ENCODE data around the gene RNF212. TPM values are rescaled to one million over a fixed set of nuclear protein-coding genes. Genes with fewer than 3 reads are reported as not detected.

The RNF212 gene
- total and polyA plus RNA-seq, 2 donors (not counting 3 experiments of a cell fraction or from before 2014, with no cell fraction given), result 2.3 to 2.8 TPM

GRCh38 chr4:1036976-1037810 is 76.2 kb downstream of the RNF212 start:
- FAIRE-seq, result no peak
- H3K27ac ChIP-seq (ENCODE audit: insufficient read depth, low read depth, low read length), result no peak overlapping the region
- no peaks in the 10 kb centered on the region for H3K9me3 ChIP-seq (replicated peaks; ENCODE audit: control insufficient read depth, insufficient read depth, low read length)
- H4K20me1 ChIP-seq (replicated peaks; ENCODE audit: control insufficient read depth, extremely low read depth, insufficient read depth, low read length), result no peaks in the 10 kb centered on the region
- BruUV-seq (replicated peaks), result no TSS peak
- dilution Hi-C loops (cut with MboI; ENCODE audit: extremely low pct_ligation_motif_present, low sequenced_read_pairs) (no loop called here), intact Hi-C loops (cut with micrococcal nuclease) (no loop called here)
- no peak overlapping the region for H3K4me3 ChIP-seq (replicated peaks in 1 of 3; ENCODE audit: insufficient read depth in 1 of 3, low read depth in 1 of 3, low read length in 3 of 3)
- no peak for TF ChIP-seq FOS (IDR thresholded peaks at IDR 0.05; ENCODE audit: borderline replicate concordance, insufficient read depth, low read length)
- no peak for TF ChIP-seq GATA2 (IDR thresholded peaks at IDR 0.05; ENCODE audit: insufficient read depth, insufficient read length, low read depth, low read length)
- no peak for TF ChIP-seq MYC (IDR thresholded peaks at IDR 0.05; ENCODE audit: low read depth, low read length)
- TF ChIP-seq EZH2 (IDR thresholded peaks at IDR 0.05; ENCODE audit: borderline replicate concordance, low read depth, low read length, severe bottlenecking), result no peak
- TF ChIP-seq POLR2A (IDR thresholded peaks at IDR 0.05; ENCODE audit: low read depth, low read length), result no peak
- no peak for TF ChIP-seq MAX (IDR thresholded peaks at IDR 0.05; ENCODE audit: insufficient read depth, insufficient read length)
- no peak for TF ChIP-seq JUN (IDR thresholded peaks at IDR 0.05; ENCODE audit: borderline replicate concordance, insufficient read depth, insufficient read length, low read depth)
- TF ChIP-seq CTCF (IDR thresholded peaks at IDR 0.05; ENCODE audit: extremely low read depth in 1 of 2, insufficient read depth in 1 of 2, low read depth in 1 of 2, low read length in 2 of 2), result no peak
- TF ChIP-seq POLR2AphosphoS5 (IDR thresholded peaks at IDR 0.05; ENCODE audit: insufficient read depth, low read depth, low read length), result no peak
- no peaks in the 10 kb centered on the region for H3K9me1 ChIP-seq (replicated peaks; ENCODE audit: control insufficient read depth, extremely low read depth, insufficient read depth, low read length)
- no peak overlapping the region for H2AFZ ChIP-seq (ENCODE audit: low read depth, low read length)
- H3K4me1 ChIP-seq (ENCODE audit: control insufficient read depth, extremely low read depth, insufficient read depth, low read length), result peaks cover 3% of the 10 kb centered on the region
- POLR2A ChIA-PET, result no interaction called here
- H3K79me2 ChIP-seq (ENCODE audit: control insufficient read depth, insufficient read depth, low read length), result no peaks in the 10 kb centered on the region
- no peaks in the 10 kb centered on the region for H3K36me3 ChIP-seq (ENCODE audit: control insufficient read depth in 2 of 2, extremely low read depth in 1 of 2, insufficient read depth in 2 of 2, low read length in 2 of 2)
- no peak overlapping the region for H3K4me2 ChIP-seq (ENCODE audit: insufficient read depth, low read length)
- DNase-seq (ENCODE audit: low read depth, low spot score), result no peak
- no peak overlapping the region for H3K9ac ChIP-seq (replicated peaks; ENCODE audit: extremely low read depth, insufficient read depth, low read length)
- H3K27me3 ChIP-seq (ENCODE audit: control insufficient read depth in 2 of 2, insufficient read depth in 2 of 2, low read length in 2 of 2), result no peaks in the 10 kb centered on the region
- CTCF ChIA-PET, result interaction anchor here (1.0 to 1.6 kb wide), 2 partner anchors 10 to 13 kb away, joined by 3 to 4 read pairs; no protein-coding TSS in a partner anchor
